Stimulated activated CD4-positive, alpha-beta T cell treated with anti-CD3 and anti-CD28 coated beads, Interleukin-2, amount 100 ng/mL, for 24 hours (primary cell): ENCODE results near the gene LMF1.
"Not testable (repeated sequence)": the region's sequence is repeated elsewhere in the genome, so short reads cannot be mapped to it uniquely, and the experiment has no call there.

Source experiments
- DNase-seq, 2 donors: peaks; one replicate each; pipeline ENCODE4 v3.0.0-alpha.2; 2020

Gene LMF1

GRCh38 chr16:969508-970385, 1.0 kb downstream of the LMF1 start:
- no peak for DNase-seq

DNA sequence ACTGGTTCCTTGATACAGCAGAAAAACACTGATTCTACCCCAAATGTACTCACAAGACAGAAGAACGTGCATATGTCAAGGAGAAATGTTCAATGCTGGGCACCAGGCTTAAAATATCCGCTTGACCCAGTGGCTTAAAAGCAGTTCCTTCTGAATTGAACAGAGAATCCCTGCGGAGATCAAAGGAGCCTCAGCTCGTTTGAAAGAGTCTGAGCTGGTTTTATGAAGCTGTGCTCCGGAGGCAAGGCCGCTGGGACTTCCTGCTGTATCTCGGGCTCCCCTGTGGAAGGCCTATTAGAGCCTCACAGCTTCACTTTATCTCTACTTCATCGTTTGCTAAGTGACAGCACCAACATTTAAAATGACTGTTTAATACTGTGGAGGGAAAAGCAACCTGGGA, 2.2 kb downstream of the LMF1 start:
- DNase-seq, result no peak

- DNase-seq, result no peak
These were observed 3.1 kb downstream of the LMF1 start for GRCh38 chr16:967546-968295.

DNA sequence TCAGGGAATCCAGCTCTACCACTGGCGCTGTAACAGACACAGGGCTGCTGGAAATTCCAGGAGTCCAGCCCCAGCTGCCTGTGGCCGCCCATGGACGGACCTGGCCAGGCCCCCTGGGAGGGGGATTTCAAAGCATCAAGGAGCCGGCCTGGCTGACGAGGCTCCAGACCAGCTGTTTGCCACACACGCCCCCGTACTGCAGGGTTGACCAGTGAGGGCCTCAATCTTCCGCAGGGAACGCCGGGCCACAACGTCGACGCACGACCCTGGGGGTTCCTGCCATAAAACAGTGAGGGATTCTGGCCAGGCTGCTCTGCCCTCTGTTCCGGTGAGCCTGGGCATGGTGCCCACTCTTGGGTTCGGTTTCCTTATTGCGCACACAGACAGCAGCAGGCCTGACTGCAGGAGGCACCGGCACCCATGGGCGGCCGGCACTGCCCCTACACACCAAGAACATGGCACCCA, 3.7 kb downstream of the LMF1 start:
- no peak for DNase-seq

GRCh38 chr16:966505-966904, 4.3 kb downstream of the LMF1 start:
- DNase-seq, result no peak

- DNase-seq, result no peak
These were observed 4.7 kb downstream of the LMF1 start for GRCh38 chr16:966035-966434.

- no peak for DNase-seq
These were observed 5.3 kb downstream of the LMF1 start for GRCh38 chr16:965487-965886.

GRCh38 chr16:965036-965395, 5.8 kb downstream of the LMF1 start:
- no peak for DNase-seq

- DNase-seq, result peak; percentile 68 to 75
These were observed 6.3 kb downstream of the LMF1 start for GRCh38 chr16:964356-965035.

DNA sequence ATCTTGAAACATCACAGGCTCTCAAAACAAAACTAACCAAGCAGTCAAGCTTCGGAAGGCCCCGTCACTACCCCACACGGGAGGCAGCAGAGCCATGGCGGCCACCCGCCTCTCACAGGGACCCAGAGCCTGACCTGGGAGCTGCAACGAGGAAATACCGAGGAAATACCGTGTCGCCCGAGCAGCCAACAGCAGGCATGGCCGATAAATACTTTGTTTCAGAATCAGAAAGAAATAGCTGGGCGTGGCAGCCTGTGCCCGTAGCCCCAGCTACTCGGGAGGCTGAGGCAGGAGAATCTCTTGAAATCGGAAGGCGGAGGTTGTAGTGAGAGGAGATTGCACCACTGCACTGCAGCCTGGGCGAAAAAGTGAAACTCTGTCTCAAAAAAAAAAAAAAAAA, 6.9 kb downstream of the LMF1 start:
- DNase-seq, result no peak

GRCh38 chr16:962901-963814, 7.6 kb downstream of the LMF1 start:
- no peak for DNase-seq

DNA sequence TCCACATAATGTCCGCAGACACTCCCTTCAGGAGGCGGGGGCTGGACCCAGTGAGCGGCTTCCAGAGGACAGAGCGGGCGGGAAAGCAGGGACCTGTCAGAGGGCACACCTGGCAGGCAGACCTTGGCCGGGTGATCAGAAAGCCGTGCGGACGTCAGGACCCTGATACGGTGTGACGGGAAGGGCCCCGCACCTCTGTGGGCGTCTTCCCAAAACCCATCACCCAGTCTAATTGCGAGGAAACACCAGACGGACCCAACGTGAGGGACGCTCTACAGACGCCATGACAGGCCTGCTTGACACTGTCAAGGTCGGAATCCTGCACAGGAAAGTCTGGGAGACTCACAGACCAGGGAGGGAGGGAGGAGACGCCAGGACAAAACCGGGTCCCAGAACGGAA, 8.4 kb downstream of the LMF1 start:
- DNase-seq, result no peak

- no peak for DNase-seq
These were observed 11.3 kb downstream of the LMF1 start for GRCh38 chr16:959232-960040.

DNA sequence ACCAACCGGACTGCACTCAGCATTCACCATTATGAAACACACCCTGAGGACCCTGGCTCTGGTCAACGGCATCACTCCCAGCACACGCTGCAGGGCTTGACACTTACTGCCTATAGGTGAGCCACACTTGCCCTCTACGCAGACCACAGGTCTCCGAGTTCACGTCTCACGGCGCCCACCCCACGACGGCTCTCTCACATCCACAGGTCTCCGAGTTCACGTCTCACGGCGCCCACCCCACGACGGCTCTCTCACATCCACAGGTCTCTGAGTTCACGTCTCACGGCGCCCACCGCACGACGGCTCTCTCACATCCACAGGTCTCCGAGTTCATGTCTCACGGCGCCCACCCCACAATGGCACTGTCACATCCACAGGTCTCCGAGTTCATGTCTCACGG, 15.0 kb downstream of the LMF1 start:
- not testable (repeated sequence) for DNase-seq

- not testable (repeated sequence) for DNase-seq
These were observed 17.0 kb downstream of the LMF1 start for GRCh38 chr16:953818-954217.

DNA sequence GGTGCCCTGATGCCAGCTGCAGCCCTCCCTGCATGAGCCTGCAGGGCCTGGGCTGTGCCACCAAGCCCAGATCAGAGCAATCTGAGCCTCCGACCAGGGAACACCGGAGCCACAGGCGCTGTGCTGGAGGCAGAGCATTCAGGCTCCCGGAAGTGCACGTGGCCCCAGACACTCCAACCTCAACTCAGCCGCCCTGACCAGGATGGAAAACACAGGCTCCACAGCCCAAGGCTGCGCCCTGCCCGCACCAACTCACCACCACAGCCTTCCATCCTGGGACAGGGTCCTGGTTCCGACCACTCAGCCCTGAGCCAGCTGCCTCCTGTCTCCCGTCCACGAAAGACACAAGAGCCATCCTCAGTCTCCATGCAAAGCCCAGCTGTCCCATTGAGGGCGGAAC, 18.5 kb downstream of the LMF1 start:
- DNase-seq, result no peak

DNA sequence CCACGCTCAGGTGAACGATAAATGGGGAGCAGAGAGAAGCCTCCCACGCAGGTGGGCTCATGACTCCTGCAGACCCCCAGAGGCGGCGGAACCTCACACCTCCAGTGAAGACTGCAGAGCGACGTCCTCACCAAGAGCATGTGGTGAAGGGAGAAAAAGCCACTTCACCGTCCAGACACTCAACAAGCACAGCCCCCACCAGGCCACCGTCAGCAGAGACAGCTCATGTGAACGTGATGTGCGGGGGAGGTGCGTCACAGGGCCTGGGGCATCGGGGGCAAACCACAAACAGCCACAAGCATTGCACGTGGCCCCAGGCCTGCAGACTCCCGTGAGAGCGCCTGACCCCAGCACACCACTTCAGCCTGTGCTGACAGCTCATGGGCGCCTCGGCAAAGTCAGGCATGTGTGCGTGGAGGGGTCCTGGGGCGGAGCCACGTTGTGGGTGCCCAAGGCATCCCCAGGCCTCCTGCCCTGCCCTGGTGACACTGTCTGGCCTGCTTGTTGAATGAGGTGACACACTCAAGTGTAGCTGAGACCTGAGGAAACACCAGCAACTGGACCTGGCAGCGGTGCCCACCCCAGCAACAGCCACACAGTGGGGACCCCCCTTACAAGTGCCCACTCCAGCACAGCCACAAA, 19.0 kb downstream of the LMF1 start:
- no peak for DNase-seq

GRCh38 chr16:950733-951573, 19.8 kb downstream of the LMF1 start:
- not testable (repeated sequence) for DNase-seq

DNA sequence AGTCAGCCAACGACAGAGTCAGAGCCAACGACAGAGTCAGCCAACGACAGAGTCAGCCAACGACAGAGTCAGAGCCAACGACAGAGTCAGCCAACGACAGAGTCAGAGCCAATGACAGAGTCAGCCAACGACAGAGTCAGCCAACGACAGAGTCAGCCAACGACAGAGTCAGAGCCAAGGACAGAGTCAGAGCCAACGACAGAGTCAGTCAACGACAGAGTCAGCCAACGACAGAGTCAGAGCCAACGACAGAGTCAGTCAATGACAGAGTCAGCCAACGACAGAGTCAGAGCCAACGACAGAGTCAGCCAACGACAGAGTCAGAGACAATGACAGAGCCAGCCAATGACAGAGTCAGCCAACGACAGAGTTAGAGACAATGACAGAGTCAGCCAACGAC, 22.0 kb downstream of the LMF1 start:
- DNase-seq, result not testable (repeated sequence)

GRCh38 chr16:947922-948303, 22.9 kb downstream of the LMF1 start:
- not testable (repeated sequence) for DNase-seq
